HG03558 (cell line): Measurements from ENCODE around the gene DNAAF1.

Experiments
- ATAC-seq: cut with Tn5 transposase; IDR thresholded peaks from one replicate; pipeline ENCODE4 v1.9.1; 2021; ENCODE audit warnings: moderate number of reproducible peaks; ENCODE audit not compliant: unreplicated experiment; ENCODE audit errors: extremely low read depth

DNAAF1 gene

DNA sequence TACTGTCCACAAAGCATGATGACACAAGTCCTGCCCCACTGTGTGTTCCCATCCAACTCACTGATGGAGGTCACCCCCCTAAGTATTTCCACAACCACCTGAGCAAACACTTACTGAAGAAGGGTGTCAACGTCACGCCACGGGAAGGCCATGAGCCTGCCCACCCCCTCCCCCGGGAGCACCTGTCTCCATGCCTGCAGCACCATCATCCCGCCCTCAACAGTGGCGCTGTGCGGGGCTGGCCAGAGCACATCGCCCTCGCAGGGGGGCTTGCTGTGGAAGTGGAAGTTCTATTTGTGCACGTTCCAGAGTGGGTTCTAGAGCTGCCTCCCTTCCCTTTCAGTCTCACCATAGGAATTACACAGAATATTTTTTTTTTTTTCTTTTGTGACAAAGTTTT is 24.1 kb upstream of the DNAAF1 start:
- ATAC-seq = no peak

- ATAC-seq = no peak
Measured at GRCh38 chr16:84124257-84125073, 20.6 kb upstream of the DNAAF1 start.

DNA sequence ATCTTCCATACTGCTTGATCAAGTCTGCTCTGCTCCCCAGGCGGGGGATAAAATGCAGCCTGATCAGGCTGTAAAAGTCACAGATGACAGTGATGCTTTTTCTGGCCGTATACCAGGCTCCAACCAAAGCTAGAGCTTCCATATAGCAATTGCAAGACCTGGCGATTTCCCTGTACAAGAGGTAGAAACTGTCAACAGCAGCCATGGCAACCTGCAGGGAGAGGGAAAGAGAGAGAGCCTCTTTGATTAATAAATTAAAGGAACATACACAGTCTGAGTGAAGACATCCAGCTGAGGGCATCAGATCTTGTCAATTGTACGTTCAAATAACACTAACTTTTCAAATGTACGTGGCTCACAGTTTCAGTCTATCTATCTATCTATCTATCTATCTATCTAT is 14.0 kb upstream of the DNAAF1 start:
- no peak for ATAC-seq

DNA sequence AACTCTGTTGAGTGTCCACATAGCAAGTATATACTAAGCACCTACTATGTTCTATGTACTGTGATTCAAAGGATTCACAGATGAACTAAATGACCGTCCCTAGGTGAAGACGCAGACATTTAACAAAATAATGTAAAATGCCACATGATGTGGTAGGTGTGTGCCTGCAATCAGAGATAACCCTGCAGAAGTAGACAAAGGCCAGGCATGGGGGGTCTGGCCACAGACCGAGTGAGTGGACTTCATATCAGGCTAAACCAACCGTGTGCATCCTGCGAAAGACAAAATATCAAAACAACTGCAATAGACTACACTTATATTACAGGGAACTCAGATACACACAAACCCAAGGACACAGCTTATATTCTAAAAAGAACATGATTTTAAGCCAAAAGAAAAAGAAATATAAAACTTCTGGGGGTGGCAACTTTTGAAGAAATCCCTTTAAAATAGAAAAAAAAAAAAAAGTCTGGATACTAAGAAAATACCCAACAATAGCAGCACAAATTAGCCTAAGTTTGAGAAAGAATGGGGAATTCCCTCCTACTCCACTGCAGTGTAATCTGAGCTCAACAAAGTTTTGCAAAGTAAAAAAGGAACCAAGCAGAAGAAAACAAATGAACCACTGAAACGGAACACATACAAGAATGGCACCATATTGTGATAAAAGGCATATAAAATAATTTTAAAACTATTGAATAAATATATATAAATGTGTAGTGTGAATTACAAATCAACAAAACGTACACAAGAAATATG is 12.4 kb upstream of the DNAAF1 start:
- ATAC-seq = no peak

- no peak for ATAC-seq
Measured at GRCh38 chr16:84136331-84137125, 8.6 kb upstream of the DNAAF1 start.

- ATAC-seq = no peak
Measured at GRCh38 chr16:84137287-84137686, 7.8 kb upstream of the DNAAF1 start.

- no peak for ATAC-seq
Measured at GRCh38 chr16:84137769-84138357, 7.2 kb upstream of the DNAAF1 start.

- ATAC-seq = no peak
Measured at GRCh38 chr16:84138500-84138823, 6.6 kb upstream of the DNAAF1 start.

DNA sequence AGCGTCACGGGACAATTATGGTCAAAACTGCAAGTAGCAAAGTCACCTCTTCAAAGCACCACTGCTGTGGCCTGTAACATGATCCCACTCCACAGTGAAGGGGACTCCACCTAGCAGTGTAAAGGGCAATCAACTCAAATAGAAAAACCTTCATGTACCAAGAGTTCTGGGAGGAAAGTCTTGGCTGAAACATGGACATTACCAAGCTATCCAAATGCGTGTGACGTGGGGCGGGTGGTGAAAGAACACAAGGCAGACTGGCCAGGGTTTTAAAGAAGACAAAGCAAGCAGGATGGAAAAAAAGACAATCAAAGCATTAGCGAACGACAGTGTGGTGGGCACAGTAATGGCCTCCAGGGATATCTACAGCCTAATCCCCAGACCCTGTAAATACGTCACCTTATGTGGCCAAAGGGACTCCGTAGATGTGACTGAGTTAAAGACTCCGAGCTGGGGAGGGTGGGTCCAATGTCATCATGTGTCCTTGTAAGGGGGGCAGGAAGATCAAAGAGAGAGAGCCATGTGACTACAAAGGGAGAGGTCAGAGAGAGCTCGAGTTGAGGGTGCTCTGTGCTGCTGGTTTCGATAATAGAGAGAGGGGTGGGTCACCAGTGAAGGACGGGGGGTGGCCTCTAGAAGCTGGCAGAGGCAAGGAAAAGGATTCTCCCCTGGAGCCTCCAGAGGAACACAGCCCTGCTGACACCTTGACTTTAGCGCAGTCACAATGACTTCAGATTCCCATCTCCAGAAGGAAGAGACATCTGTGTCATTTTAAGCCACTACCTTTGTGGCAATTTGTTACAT is 6.1 kb upstream of the DNAAF1 start:
- no peak for ATAC-seq

GRCh38 chr16:84139628-84140258 is 5.4 kb upstream of the DNAAF1 start:
- ATAC-seq = no peak

- no peak for ATAC-seq
Measured at GRCh38 chr16:84141143-84141670, 3.9 kb upstream of the DNAAF1 start.

GRCh38 chr16:84143081-84143480 is 2.0 kb upstream of the DNAAF1 start:
- no peak for ATAC-seq

GRCh38 chr16:84143784-84144199 is 1.3 kb upstream of the DNAAF1 start:
- no peak for ATAC-seq

GRCh38 chr16:84144209-84144858 is 774 bp upstream of the DNAAF1 start:
- ATAC-seq = no peak

GRCh38 chr16:84150926-84151325 is 5.8 kb downstream of the DNAAF1 start:
- ATAC-seq = no peak

- ATAC-seq = no peak
Measured at GRCh38 chr16:84153660-84154214, 8.6 kb downstream of the DNAAF1 start.

DNA sequence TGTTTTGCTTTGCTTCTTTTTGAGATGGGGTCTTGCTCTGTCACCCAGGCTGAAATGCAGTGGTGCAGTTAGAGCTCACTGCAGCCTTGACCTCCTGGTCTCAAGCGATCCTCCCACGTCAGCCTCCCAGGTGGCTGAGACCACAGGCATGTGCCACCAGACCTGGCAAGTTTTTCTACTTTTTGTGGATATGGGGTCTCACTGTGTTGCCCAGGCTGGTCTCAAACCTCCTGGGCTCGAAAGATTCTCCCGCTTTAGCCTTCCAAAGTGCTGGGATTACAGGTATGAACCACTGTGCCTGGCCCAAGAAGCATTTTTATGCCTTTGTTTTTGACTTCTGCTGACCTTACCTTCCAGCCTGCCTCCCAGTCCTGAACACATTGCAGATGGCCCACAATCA is 10.1 kb downstream of the DNAAF1 start:
- no peak for ATAC-seq

DNA sequence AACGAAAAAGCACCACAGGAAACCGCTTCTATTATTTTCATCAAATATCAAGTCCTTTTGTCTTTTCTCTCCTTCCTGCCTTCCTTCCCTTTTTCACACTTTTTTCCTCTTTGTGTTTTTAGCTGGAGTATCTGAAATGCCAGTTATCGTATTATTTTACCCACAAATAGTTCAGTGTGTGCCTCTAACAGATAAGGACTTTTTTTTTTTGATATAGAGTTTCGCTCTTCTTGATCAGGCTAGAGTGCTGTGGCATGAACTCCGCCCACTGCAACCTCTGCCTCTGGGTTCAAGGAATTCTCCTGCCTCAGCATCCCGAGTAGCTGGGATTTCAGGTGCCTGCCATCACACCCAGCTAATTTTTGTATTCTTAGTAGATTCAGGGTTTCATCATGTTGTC is 10.7 kb downstream of the DNAAF1 start:
- ATAC-seq = no peak
